Trophoblast cell (in vitro differentiated cells and primary cell): ENCODE results near the gene SOX3.

Experiments used
- DNase-seq, 2 donors: peaks; one replicate each; pipeline ENCODE4 v3.0.0-alpha.2; 2016
- H2AFZ ChIP-seq: 2 replicates; pipeline ENCODE4 v1.6.1; 2013; ENCODE audit warnings: low read length, moderate library complexity, mild to moderate bottlenecking; ENCODE audit not compliant: insufficient read depth, poor library complexity
- H2AK5ac ChIP-seq: 2 replicates; pipeline ENCODE4 v1.6.1; 2013; ENCODE audit warnings: mild to moderate bottlenecking, low read length
- H2BK120ac ChIP-seq: 2 replicates; pipeline ENCODE4 v1.6.1; 2013; ENCODE audit warnings: low read length, mild to moderate bottlenecking, moderate library complexity; ENCODE audit not compliant: insufficient read depth, poor library complexity
- H2BK12ac ChIP-seq: 2 replicates; pipeline ENCODE4 v1.6.1; 2013; ENCODE audit warnings: mild to moderate bottlenecking, low read length, moderate library complexity
- H2BK5ac ChIP-seq: 2 replicates; pipeline ENCODE4 v1.6.1; 2013; ENCODE audit warnings: low read length, low read depth, moderate library complexity, mild to moderate bottlenecking; ENCODE audit not compliant: poor library complexity
- H3K14ac ChIP-seq: 2 replicates; pipeline ENCODE4 v1.6.1; 2013; ENCODE audit warnings: mild to moderate bottlenecking, low read length
- H3K18ac ChIP-seq: 2 replicates; pipeline ENCODE4 v1.6.1; 2013; ENCODE audit warnings: mild to moderate bottlenecking, low read length
- H3K23ac ChIP-seq: 2 replicates; pipeline ENCODE4 v1.6.1; 2013; ENCODE audit warnings: low read length
- H3K27ac ChIP-seq: 2 replicates; pipeline ENCODE4 v1.5.1; 2013; ENCODE audit warnings: low read depth, mild to moderate bottlenecking, inconsistent platforms, low read length, moderate library complexity
- H3K27me3 ChIP-seq: 2 replicates; pipeline ENCODE4 v1.6.1; 2013; ENCODE audit warnings: inconsistent platforms, mild to moderate bottlenecking, low read length, moderate library complexity; ENCODE audit not compliant: insufficient read depth
- H3K36me3 ChIP-seq, 2 experiments: 1 replicate in 1 of 2; 2 replicates in 1 of 2; pipeline ENCODE4 v1.6.1; 2013; ENCODE audit warnings: low read length in 2 of 2, mild to moderate bottlenecking in 2 of 2, moderate library complexity in 1 of 2; ENCODE audit not compliant: insufficient read depth in 2 of 2, control insufficient read depth in 1 of 2
- H3K4ac ChIP-seq: 2 replicates; pipeline ENCODE4 v1.6.1; 2013; ENCODE audit warnings: low read depth, mild to moderate bottlenecking, low read length, moderate library complexity
- H3K4me1 ChIP-seq, 2 experiments: 1 replicate in 1 of 2; 2 replicates in 1 of 2; pipeline ENCODE4 v1.6.1; 2013; ENCODE audit warnings: low read length in 2 of 2, mild to moderate bottlenecking in 2 of 2, moderate library complexity in 1 of 2; ENCODE audit not compliant: insufficient read depth in 2 of 2, control insufficient read depth in 1 of 2
- H3K4me2 ChIP-seq: 2 replicates; pipeline ENCODE4 v1.6.1; 2013; ENCODE audit warnings: inconsistent platforms, mild to moderate bottlenecking, low read length, moderate library complexity
- H3K4me3 ChIP-seq: 2 replicates; pipeline ENCODE4 v1.5.1; 2013; ENCODE audit warnings: mild to moderate bottlenecking, low read depth, low read length, inconsistent platforms
- H3K79me1 ChIP-seq: one replicate; pipeline ENCODE4 v1.6.1; 2013; ENCODE audit warnings: low read length
- H3K79me2 ChIP-seq: 2 replicates; pipeline ENCODE4 v1.6.1; 2013; ENCODE audit warnings: low read length, mild to moderate bottlenecking; ENCODE audit not compliant: control insufficient read depth, insufficient read depth, poor library complexity
- H3K9ac ChIP-seq: 2 replicates; pipeline ENCODE4 v1.6.1; 2013; ENCODE audit warnings: mild to moderate bottlenecking, low read length
- H3K9me3 ChIP-seq: 2 replicates; pipeline ENCODE4 v1.6.1; 2013; ENCODE audit warnings: low read depth, mild to moderate bottlenecking, control low read depth, inconsistent platforms, low read length; ENCODE audit not compliant: insufficient read depth
- H4K12ac ChIP-seq: 2 replicates; pipeline ENCODE4 v1.6.1; 2013; ENCODE audit warnings: low read depth, mild to moderate bottlenecking, low read length, moderate library complexity
- H4K8ac ChIP-seq: 2 replicates; pipeline ENCODE4 v1.6.1; 2013; ENCODE audit warnings: low read depth, mild to moderate bottlenecking, low read length, moderate library complexity
- H4K91ac ChIP-seq: one replicate; pipeline ENCODE4 v1.6.1; 2013; ENCODE audit warnings: low read depth, mild to moderate bottlenecking, low read length, moderate library complexity
- WGBS: extraction: QIAGEN DNeasy Blood & Tissue Kit; methylation state at CpG from one replicate; pipeline ENCODE4 v1.1.7; 2013; ENCODE audit warnings: missing lambda C conversion rate; ENCODE audit not compliant: insufficient read length, insufficient coverage; ENCODE audit errors: extremely low coverage; 5-methylcytosine and 5-hydroxymethylcytosine counted together

SOX3 gene

GRCh38 chrX:140502491-140503237 lies 2.2 kb downstream of the SOX3 start:
- no CpG with 5 or more reads among the region's 40 CpGs for WGBS
- Histone ChIP-seq H3K4me1 (peaks cover 8 to 22% of the 10 kb centered on the region in 2 experiments), H2BK5ac (no peak overlapping the region), H3K27me3 (peaks cover 40% of the 10 kb centered on the region), H3K9me3 (no peaks in the 10 kb centered on the region), H2AK5ac (no peak overlapping the region), H3K4me2 (peak overlapping the region; percentile 50), H3K9ac (no peak overlapping the region), H3K36me3 (no peaks in the 10 kb centered on the region), H3K79me1 (peaks cover under 1% of the 10 kb centered on the region), H3K4me3 (no peak overlapping the region), H4K8ac (no peak overlapping the region), H3K14ac (no peak overlapping the region), H3K18ac (no peak overlapping the region), H2BK12ac (no peak overlapping the region), H4K91ac (no peak overlapping the region), H2BK120ac (no peak overlapping the region), H3K23ac (no peak overlapping the region), H4K12ac (no peak overlapping the region), H3K79me2 (no peaks in the 10 kb centered on the region), H2AFZ (no peak overlapping the region), H3K4ac (no peak overlapping the region), H3K27ac (no peak overlapping the region)
- no peak for DNase-seq

- H3K4me3 ChIP-seq, result no peak overlapping the region
- H3K27ac ChIP-seq, result no peak overlapping the region
- no peak overlapping the region for H3K18ac ChIP-seq
- H2AFZ ChIP-seq, result no peak overlapping the region
- no peaks in the 10 kb centered on the region for H3K36me3 ChIP-seq
- WGBS, result no CpG with 5 or more reads among the region's 14 CpGs
- H3K4me2 ChIP-seq, result peak overlapping the region; percentile 36
- no peak overlapping the region for H2AK5ac ChIP-seq
- H3K23ac ChIP-seq, result no peak overlapping the region
- no peak overlapping the region for H3K14ac ChIP-seq
- no peaks in the 10 kb centered on the region for H3K9me3 ChIP-seq
- H2BK120ac ChIP-seq, result no peak overlapping the region
- no peak for DNase-seq
- no peak overlapping the region for H3K9ac ChIP-seq
- H4K8ac ChIP-seq, result no peak overlapping the region
- H2BK12ac ChIP-seq, result no peak overlapping the region
- H2BK5ac ChIP-seq, result no peak overlapping the region
- no peak overlapping the region for H3K4ac ChIP-seq
- H4K12ac ChIP-seq, result no peak overlapping the region
- peaks cover 4 to 16% of the 10 kb centered on the region in 2 experiments for H3K4me1 ChIP-seq
- peaks cover 40% of the 10 kb centered on the region for H3K27me3 ChIP-seq
- H4K91ac ChIP-seq, result no peak overlapping the region
- H3K79me1 ChIP-seq, result no peaks in the 10 kb centered on the region
- H3K79me2 ChIP-seq, result no peaks in the 10 kb centered on the region
Observed at GRCh38 chrX:140501940-140502468, 2.9 kb downstream of the SOX3 start.

- Histone ChIP-seq H3K4ac (no peak overlapping the region), H3K4me1 (peaks cover 3 to 14% of the 10 kb centered on the region in 2 experiments), H3K14ac (no peak overlapping the region), H3K4me2 (no peak overlapping the region), H4K12ac (no peak overlapping the region), H3K23ac (no peak overlapping the region), H2BK5ac (no peak overlapping the region), H2BK12ac (no peak overlapping the region), H3K27me3 (peaks cover 37% of the 10 kb centered on the region), H3K18ac (no peak overlapping the region), H4K91ac (no peak overlapping the region), H2AK5ac (no peak overlapping the region), H3K27ac (no peak overlapping the region), H2AFZ (no peak overlapping the region), H4K8ac (no peak overlapping the region), H3K9me3 (no peaks in the 10 kb centered on the region), H3K4me3 (no peak overlapping the region), H3K79me1 (no peaks in the 10 kb centered on the region), H2BK120ac (no peak overlapping the region), H3K36me3 (no peaks in the 10 kb centered on the region), H3K9ac (no peak overlapping the region), H3K79me2 (no peaks in the 10 kb centered on the region)
- no peak for DNase-seq
- WGBS, result no CpG with 5 or more reads among the region's 13 CpGs
Observed at GRCh38 chrX:140501321-140501720, 3.5 kb downstream of the SOX3 start.

- Histone ChIP-seq H3K4me2 (no peak overlapping the region), H4K8ac (no peak overlapping the region), H3K9me3 (no peaks in the 10 kb centered on the region), H3K79me2 (no peaks in the 10 kb centered on the region), H3K36me3 (no peaks in the 10 kb centered on the region), H3K4me1 (peaks cover 3 to 11% of the 10 kb centered on the region in 2 experiments), H3K4ac (no peak overlapping the region), H3K27me3 (peaks cover 29% of the 10 kb centered on the region), H2AFZ (no peak overlapping the region), H3K4me3 (no peak overlapping the region), H2AK5ac (no peak overlapping the region), H2BK12ac (no peak overlapping the region), H3K9ac (no peak overlapping the region), H3K18ac (no peak overlapping the region), H3K14ac (no peak overlapping the region), H3K23ac (no peak overlapping the region), H4K91ac (no peak overlapping the region), H2BK5ac (no peak overlapping the region), H3K79me1 (no peaks in the 10 kb centered on the region), H4K12ac (no peak overlapping the region), H2BK120ac (no peak overlapping the region), H3K27ac (no peak overlapping the region)
- DNase-seq, result no peak
- WGBS, result no CpG with 5 or more reads among the region's 9 CpGs
Observed at GRCh38 chrX:140500441-140500840, 4.4 kb downstream of the SOX3 start.
